GM19395 (cell line): ENCODE measurements around the gene KAT2A.

Experiments
- ATAC-seq: cut with Tn5 transposase; IDR thresholded peaks from one replicate; pipeline ENCODE4 v1.9.1; 2021; ENCODE audit warnings: mild to moderate bottlenecking, moderate library complexity; ENCODE audit not compliant: unreplicated experiment

KAT2A gene

GRCh38 chr17:42135664-42136653, 14.8 kb upstream of the KAT2A start:
- ATAC-seq = no peak

- ATAC-seq = no peak
These were observed 14.0 kb upstream of the KAT2A start for GRCh38 chr17:42135151-42135550.

- no peak for ATAC-seq
These were observed 12.4 kb upstream of the KAT2A start for GRCh38 chr17:42133461-42134041.

DNA sequence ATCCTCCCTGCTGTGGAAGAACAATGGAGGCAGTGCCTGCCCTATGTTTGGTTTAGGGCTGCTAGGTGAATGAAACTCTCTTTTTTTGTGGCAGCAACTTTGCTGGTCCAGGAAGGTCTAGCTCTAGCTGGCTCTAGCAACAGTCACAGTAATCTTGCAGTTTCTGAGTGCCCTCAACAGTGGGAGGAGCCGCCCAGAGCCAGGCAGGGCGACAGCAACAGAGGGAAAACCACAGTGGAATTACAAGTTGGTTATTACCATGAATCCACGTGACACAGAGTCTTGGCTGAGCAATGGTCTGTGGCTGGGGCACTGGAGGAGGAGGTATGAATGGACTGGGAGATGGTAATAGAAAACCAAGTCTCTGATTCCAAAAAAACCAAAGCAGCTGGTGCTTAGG, 11.8 kb upstream of the KAT2A start:
- ATAC-seq = no peak

DNA sequence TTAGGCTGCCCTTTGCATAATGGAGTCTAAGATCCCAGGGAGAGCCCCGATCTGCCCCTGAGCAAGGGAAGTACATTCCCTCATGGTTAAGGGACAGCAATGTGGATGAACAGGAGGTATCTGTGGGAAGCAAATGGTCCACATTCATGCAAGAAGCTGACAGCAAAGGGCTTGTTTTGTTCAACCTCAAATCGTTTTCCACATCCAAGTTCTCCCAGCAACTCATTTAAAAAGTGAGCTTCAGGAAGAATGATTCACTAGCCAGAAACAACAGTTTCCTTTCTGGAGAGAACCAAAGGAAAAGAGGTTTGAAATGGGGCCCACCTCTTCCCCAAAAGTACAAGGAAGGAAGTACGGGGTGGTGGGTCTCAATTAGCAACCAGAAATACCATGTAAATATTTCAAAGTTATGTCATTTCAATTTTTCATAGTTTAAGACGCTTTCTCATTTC, 10.8 kb upstream of the KAT2A start:
- ATAC-seq = no peak

DNA sequence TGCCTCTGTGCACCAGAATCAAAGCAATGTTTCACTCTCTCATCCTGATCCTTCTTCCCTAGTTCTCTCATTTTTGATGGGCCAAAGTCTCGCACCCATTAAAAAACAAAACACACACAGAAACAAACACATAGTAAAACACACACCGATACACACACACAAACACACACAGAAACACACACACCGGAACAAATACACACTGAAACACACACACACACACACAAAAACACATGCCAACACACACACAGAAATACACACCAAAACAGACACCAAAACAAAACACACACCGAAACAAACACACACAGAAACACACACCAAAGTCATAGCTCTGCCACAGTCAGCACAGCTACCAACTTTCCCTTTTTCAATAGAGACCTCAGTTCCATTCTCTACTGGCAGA, 10.1 kb upstream of the KAT2A start:
- ATAC-seq = no peak

GRCh38 chr17:42130310-42130936, 9.3 kb upstream of the KAT2A start:
- no peak for ATAC-seq

DNA sequence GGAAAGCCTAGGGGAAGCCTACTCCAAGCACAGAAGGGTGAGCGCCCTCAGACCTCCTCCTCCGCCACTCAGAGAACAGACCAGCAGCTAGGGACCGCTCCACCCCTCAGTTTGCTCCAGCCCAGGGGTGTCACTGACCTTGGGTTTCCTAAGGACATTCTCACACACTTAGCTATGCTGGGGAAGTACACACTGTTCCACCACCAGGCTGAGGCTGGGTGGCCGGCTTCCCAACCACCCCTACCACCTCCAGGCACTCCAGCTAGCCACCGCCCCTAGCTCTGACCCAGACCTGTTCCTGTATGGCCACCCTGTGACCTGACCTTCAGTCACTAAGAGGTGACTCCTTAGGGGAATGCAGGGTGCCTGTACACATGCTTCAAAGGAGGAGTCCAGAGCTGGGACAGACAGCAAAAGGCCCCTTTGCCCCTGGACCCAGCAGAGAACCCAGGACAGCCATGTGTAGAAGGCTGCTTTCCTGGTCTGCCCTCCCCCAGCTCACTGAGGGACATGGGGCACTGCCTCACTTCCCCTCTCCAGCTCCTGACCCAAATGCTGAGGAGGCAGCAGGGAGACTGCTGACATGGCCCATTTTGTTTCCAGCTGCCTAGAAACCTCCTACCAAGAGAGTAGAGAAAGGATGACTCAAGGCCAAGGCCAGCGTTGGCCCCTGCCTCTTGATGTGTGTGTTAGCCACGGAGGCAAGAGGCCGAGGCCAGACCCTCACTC, 8.1 kb upstream of the KAT2A start:
- ATAC-seq = no peak

DNA sequence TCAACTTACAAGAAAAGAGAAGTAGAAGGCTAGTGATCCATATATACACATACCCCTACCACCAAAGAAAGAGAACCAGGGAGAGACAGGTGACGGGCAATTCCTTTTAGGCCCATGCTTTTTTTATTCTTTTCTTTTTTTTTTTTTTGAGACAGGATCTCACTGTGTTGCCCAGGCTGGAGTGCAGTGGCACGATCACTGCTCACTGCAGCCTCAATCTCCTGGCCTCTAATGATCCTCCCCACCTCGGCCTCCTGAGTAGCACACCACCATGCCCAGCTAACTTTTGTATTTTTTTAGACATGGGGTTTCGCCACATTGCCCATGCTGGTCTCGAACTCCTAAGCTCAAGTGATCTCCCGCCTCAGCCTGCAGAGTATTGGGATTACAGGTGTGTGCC, 6.2 kb upstream of the KAT2A start:
- ATAC-seq = no peak

GRCh38 chr17:42126836-42127235, 5.7 kb upstream of the KAT2A start:
- no peak for ATAC-seq

GRCh38 chr17:42125565-42125964, 4.4 kb upstream of the KAT2A start:
- ATAC-seq = no peak

DNA sequence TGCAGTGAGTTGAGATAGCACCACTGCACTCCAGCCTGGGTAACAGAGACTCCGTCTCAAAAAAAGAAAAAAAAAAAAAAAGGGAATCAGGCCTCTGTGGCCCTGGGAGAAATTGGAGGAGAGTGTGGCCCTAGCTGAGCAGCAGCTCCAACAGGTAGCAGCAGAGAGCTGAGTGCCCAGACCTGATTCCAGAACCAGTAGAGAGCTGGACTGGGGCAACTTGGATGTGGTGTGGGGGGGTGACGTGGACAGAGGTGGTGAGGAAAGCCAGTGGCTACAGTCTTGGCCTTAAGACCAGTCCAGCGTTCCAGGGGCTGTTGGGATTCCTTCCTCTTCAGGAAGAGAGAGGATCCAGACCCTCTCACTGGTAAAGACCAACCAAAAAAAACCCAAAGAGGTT, 3.1 kb upstream of the KAT2A start:
- ATAC-seq = no peak

DNA sequence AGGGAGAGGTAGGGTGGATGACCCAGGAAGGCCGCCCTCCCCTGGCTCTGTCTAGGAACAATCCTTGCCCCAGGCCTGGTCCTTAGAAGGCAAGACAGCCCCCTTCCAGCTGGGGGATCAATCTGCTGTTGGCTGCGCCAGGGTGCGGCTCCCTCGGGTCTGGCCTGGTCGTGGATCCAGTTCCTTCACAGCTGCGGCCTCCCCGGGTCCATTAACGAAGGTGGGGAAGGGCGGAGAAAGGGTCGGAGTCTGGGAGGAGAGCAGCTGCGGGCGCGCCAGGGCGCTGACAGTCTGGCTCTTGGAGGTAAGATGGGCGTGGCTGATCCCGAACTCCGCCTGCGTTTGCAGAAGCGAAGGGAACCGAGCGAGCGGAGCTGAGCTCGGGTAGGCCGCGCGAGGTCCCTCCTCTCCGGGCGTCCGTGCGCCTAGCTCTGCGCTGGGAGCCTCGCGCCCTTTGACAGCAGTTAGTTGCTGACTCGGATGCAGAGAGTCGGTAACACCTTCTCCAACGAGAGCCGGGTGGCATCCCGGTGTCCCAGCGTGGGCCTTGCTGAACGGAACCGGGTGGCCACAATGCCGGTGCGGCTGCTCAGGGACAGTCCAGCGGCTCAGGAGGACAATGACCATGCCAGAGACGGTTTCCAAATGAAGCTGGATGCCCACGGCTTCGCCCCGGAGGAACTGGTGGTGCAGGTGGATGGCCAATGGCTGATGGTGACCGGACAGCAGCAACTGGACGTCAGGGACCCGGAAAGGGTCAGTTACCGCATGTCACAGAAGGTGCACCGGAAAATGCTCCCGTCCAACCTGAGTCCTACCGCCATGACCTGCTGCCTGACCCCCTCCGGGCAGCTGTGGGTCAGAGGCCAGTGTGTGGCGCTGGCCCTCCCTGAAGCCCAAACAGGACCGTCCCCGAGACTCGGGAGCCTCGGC, 1.5 kb upstream of the KAT2A start, which contains the start of gene HSPB9:
HSPB9 (plus strand) TSS at position 434 of the 933 bp plus-strand sequence; CDS start at position 481, 47 bp downstream.
- ATAC-seq = no peak

DNA sequence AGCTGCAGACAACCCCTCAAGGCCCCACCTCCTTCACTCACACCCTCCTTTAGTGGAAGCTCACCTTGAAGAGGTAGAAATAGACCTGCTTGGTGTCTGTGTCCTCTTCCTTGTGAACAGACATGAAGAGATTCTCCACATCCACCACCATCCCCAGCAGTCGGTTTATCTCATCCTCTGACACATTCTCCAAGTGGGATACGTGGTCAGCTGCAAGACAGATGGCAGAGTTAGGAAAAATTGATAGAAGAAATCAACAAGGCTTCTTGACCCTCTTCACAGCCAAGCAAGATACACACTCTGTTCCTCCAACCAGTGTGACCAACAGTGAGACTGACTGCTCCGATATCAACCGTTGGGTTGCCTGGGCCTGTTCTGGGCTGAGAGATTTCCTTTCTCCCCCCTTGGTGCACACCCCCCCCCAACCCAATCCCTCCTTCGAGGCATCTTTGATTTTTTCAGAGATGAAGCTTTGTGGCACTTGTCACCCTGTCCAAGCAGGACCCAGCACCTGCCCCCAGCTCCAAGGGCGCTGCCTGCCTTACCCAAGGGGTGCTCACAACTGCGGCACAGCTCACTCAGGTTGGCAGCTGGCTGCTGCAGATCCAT, 902 bp downstream of the KAT2A start:
- ATAC-seq = no peak

DNA sequence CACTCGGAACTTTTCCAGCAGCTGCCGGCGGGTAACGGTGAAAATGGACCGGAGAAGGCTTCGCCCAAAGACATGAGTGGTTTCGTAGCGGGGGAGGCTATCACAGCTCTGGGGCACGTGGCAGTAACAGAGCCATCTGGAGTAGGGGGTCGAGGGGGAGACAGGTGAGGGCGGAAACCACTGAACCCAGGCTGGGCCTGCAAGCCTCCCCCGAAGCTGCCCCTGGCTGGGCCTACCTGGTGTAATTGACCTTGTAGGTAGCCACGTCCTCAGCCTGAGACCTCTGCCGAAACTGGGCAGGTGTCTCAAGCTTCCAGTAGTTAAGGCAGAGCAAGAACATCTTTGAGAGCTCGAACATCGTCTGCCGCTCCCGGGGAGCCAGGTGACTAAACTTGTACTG, 1.9 kb downstream of the KAT2A start:
- no peak for ATAC-seq

- no peak for ATAC-seq
These were observed 2.6 kb downstream of the KAT2A start for GRCh38 chr17:42118545-42118944.

DNA sequence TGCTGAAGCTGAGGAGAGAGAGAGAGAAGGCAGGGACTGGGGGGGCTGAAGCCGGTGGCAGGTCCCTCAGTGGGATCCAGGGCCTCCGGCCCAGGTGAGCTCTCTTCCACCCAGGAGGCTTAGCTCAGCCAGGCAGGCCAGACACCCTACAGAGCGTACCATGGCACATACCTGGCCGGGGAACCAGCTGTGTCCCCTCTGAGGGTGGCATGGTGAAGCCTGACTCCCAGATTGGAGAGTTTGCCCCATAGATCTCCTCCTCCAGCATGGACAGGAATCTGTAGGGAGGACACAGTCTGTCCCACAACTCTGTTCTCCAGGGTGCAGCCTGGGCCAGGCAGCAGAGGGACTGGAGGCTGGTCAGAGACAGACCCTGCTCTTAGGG, 3.0 kb downstream of the KAT2A start:
- no peak for ATAC-seq

DNA sequence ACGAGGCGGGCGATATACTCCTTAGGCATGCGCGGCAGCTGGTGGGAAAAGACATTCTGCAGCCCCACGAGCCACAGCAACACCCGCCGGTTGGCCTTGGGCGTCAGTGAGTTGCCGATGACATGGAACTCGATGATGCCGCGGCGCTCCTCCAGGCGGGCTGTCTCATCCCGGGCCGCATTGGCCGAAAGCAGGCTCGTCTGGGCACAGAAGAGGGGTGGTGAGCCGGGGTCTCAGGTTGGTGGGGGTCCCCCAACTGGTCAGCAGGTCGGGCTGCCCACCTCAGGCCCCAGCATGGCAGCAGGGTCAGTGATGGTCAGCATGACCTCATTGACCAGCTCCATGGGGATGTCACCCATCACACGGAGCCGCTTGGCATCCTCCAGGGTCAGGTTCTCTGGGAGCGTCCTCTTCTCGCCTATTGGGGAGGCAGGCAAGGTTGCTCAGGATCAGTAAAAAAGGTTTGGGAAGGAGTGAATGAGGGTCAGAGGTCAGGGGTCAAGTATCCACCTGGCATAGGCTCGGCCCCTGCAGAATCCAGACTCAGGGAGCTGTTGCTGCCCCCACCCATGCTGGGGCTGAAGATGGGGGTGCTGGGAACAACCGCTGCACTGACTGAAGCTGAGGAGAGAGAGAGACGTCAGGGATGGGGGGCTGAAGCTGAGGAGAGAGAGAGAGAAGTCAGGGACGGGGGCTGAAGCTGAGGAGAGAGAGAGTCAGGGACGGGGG, 3.6 kb downstream of the KAT2A start:
- ATAC-seq = no peak
